H1 (cell line): ENCODE data around the gene KIF5C. TPM values are rescaled to one million over a fixed set of nuclear protein-coding genes. Genes with fewer than 3 reads are reported as not detected.

ENCODE experiments used
- CHD2 ChIP-seq: IDR thresholded peaks from 2 replicates; pipeline ENCODE4 v1.6.1; 2012; ENCODE audit warnings: low read length, improper control_type of control experiment
- CHD7 ChIP-seq: fragments of 300-600 bp; sonication (generic); IDR thresholded peaks from 2 replicates; pipeline ENCODE4 v1.7.1; 2012; ENCODE audit warnings: low read length, moderate library complexity, mild to moderate bottlenecking, inconsistent platforms; ENCODE audit not compliant: insufficient replicate concordance
- E2F6 ChIP-seq: IDR thresholded peaks from 2 replicates; pipeline ENCODE4 v1.6.1; 2012; ENCODE audit warnings: inconsistent platforms
- KDM5A ChIP-seq: fragments of 200-600 bp; IDR thresholded peaks from 2 replicates; pipeline ENCODE4 v1.7.1; 2012; ENCODE audit warnings: mild to moderate bottlenecking, low read length, inconsistent platforms, mixed read lengths
- MAX ChIP-seq: IDR thresholded peaks from 2 replicates; pipeline ENCODE4 v1.6.1; 2012; ENCODE audit warnings: inconsistent platforms
- PHF8 ChIP-seq: fragments of 200-600 bp; sonication (generic); conservative IDR thresholded peaks from 2 replicates; pipeline ENCODE4 v1.7.1; 2012; ENCODE audit warnings: low read depth, mild to moderate bottlenecking, inconsistent platforms, low read length, moderate library complexity
- POLR2A ChIP-seq, 2 experiments: IDR thresholded peaks; 1 replicate in 1 of 2; 2 replicates in 1 of 2; pipeline ENCODE4 v1.6.1; 2011; ENCODE audit warnings: low read depth in 2 of 2, low read length in 2 of 2, mild to moderate bottlenecking in 2 of 2; ENCODE audit errors: control extremely low read depth in 1 of 2
- TAF7 ChIP-seq: optimal IDR thresholded peaks from 2 replicates; pipeline ENCODE3; 2011; ENCODE audit warnings: low read depth, mild to moderate bottlenecking, inconsistent platforms, low read length, moderate library complexity, borderline replicate concordance
- YY1 ChIP-seq: IDR thresholded peaks from 2 replicates; pipeline ENCODE4 v1.6.1; 2011; ENCODE audit warnings: low read depth, mild to moderate bottlenecking, low read length
- polyA plus RNA-seq, 7 experiments: library from polyadenylated mRNA; depleted of rRNA in 3 of 7; stranded (reverse) in 5 of 7; unstranded in 2 of 7; fragments of >200 nt in 5 of 7; fragments of 200-250 nt in 2 of 7; gene quantifications; 1 replicate in 5 of 7; 2 replicates in 1 of 7; 4 replicates in 1 of 7; pipeline versions ENCODE4 v1.2.1 to v1.2.3, GENCODE V29; 2011 to 2013; ENCODE audit warnings: missing spikeins in 2 of 7, mixed read lengths in 2 of 7
- total RNA-seq: library from RNA; stranded (reverse); fragmentation: NEBNext Ultra II Directional; extraction: Animal tissue kit (Norgen Biotek cat#: 25700); gene quantifications from 2 replicates; pipeline ENCODE4 v1.2.1, GENCODE V29; 2021

Gene KIF5C
- total and polyA plus RNA-seq, 2 of the 8 experiments (the other 6 are each of a cell fraction or from before 2014, with no cell fraction given): 16.3 to 66.4 TPM

- TF ChIP-seq CHD7 (no peak), POLR2A (IDR thresholded peaks at IDR 0.05; ENCODE audit: control extremely low read depth in 1 of 2, low read depth in 2 of 2, low read length in 2 of 2) (no peak), CHD2 (no peak), PHF8 (peak; percentile 3; the same call in 1 of the 2 replicates), MAX (peak; percentile 85), E2F6 (peak; percentile 72), KDM5A (no peak), YY1 (no peak), TAF7 (peak; percentile 19)
Measured at GRCh38 chr2:149038442-149039212, 163.6 kb downstream of the KIF5C start, which contains the start of gene LYPD6B (continued).
